C4-2B (cell line): ENCODE results near the gene TMEM89.

ENCODE experiments used
- ZFX ChIP-seq: fragments of 450-650 bp; IDR thresholded peaks from 2 replicates; pipeline ENCODE4 v1.6.1; 2017
- TF ChIP-seq, protein P1 (sequence below): fragments of 450-650 bp; conservative IDR thresholded peaks from 2 replicates; pipeline ENCODE4 v1.5.1; 2017; ENCODE audit warnings: mild to moderate bottlenecking

DNA sequence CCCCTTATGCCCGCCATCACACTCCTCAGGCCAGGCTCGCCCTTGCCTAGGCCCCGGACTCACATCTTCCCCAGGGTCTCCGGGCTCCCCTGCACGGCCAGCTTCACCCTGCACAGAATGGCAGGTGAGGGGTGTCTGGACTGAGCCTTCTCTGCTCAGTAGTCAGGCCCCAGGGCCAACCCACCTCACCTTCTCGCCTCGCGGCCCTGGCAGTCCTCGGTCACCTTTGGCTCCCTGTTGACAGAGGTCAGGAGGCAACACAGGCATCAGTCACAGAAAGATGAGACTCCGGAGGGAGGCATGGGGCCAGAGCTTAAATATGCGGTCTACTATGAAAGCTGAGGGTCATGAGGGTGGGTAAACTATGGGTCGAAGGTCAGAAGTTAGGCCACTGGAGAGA is 49.6 kb downstream of the TMEM89 start:
- TF ChIP-seq, protein P1, sequence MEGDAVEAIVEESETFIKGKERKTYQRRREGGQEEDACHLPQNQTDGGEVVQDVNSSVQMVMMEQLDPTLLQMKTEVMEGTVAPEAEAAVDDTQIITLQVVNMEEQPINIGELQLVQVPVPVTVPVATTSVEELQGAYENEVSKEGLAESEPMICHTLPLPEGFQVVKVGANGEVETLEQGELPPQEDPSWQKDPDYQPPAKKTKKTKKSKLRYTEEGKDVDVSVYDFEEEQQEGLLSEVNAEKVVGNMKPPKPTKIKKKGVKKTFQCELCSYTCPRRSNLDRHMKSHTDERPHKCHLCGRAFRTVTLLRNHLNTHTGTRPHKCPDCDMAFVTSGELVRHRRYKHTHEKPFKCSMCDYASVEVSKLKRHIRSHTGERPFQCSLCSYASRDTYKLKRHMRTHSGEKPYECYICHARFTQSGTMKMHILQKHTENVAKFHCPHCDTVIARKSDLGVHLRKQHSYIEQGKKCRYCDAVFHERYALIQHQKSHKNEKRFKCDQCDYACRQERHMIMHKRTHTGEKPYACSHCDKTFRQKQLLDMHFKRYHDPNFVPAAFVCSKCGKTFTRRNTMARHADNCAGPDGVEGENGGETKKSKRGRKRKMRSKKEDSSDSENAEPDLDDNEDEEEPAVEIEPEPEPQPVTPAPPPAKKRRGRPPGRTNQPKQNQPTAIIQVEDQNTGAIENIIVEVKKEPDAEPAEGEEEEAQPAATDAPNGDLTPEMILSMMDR = no peak
- TF ChIP-seq ZFX = no peak
